T-helper 1 cell (primary cell): ENCODE measurements around the gene TCF4.

Experiments used
- DNase-seq, 5 donors: peaks; one replicate each; pipeline ENCODE4 v3.0.0-alpha.2; 2012 to 2020

TCF4 gene

GRCh38 chr18:55316486-55317184 is 271.4 kb downstream of the TCF4 start:
- no peak for DNase-seq

GRCh38 chr18:55314615-55315237 is 273.3 kb downstream of the TCF4 start:
- DNase-seq: no peak

GRCh38 chr18:55314031-55314430 is 274.0 kb downstream of the TCF4 start:
- no peak for DNase-seq

GRCh38 chr18:55310863-55311262 is 277.1 kb downstream of the TCF4 start:
- no peak for DNase-seq

GRCh38 chr18:55310044-55310676 is 277.8 kb downstream of the TCF4 start:
- no peak for DNase-seq

GRCh38 chr18:55309249-55309648 is 278.7 kb downstream of the TCF4 start:
- no peak for DNase-seq

GRCh38 chr18:55307505-55307904 is 280.5 kb downstream of the TCF4 start:
- DNase-seq: no peak

- DNase-seq: no peak
Measured at GRCh38 chr18:55306359-55307024, 281.5 kb downstream of the TCF4 start.

GRCh38 chr18:55302167-55302833 is 285.7 kb downstream of the TCF4 start:
- DNase-seq: no peak

GRCh38 chr18:55301824-55302166 is 286.2 kb downstream of the TCF4 start:
- no peak for DNase-seq

GRCh38 chr18:55300936-55301531 is 287.0 kb downstream of the TCF4 start:
- DNase-seq: no peak

GRCh38 chr18:55300421-55300935 is 287.5 kb downstream of the TCF4 start:
- DNase-seq: no peak

GRCh38 chr18:55296778-55297177 is 291.2 kb downstream of the TCF4 start:
- no peak for DNase-seq

- no peak for DNase-seq
Measured at GRCh38 chr18:55296115-55296514, 291.9 kb downstream of the TCF4 start.

- DNase-seq: no peak
Measured at GRCh38 chr18:55290898-55291297, 297.1 kb downstream of the TCF4 start.

GRCh38 chr18:55289775-55290174 is 298.2 kb downstream of the TCF4 start:
- DNase-seq: no peak

- no peak for DNase-seq
Measured at GRCh38 chr18:55289048-55289447, 298.9 kb downstream of the TCF4 start.

GRCh38 chr18:55287935-55288868 is 299.8 kb downstream of the TCF4 start:
- DNase-seq: no peak

- no peak for DNase-seq
Measured at GRCh38 chr18:55287149-55287806, 300.7 kb downstream of the TCF4 start.

GRCh38 chr18:55286257-55286825 is 301.7 kb downstream of the TCF4 start:
- DNase-seq: no peak
